GM19099 (cell line): ENCODE results near the gene CCL7.

Experiments used
- POLR2A ChIP-seq: IDR thresholded peaks from 3 replicates; pipeline ENCODE4 v1.6.1; 2011; ENCODE audit warnings: low read depth; ENCODE audit not compliant: insufficient read length; ENCODE audit errors: extremely low read depth

CCL7 gene

DNA sequence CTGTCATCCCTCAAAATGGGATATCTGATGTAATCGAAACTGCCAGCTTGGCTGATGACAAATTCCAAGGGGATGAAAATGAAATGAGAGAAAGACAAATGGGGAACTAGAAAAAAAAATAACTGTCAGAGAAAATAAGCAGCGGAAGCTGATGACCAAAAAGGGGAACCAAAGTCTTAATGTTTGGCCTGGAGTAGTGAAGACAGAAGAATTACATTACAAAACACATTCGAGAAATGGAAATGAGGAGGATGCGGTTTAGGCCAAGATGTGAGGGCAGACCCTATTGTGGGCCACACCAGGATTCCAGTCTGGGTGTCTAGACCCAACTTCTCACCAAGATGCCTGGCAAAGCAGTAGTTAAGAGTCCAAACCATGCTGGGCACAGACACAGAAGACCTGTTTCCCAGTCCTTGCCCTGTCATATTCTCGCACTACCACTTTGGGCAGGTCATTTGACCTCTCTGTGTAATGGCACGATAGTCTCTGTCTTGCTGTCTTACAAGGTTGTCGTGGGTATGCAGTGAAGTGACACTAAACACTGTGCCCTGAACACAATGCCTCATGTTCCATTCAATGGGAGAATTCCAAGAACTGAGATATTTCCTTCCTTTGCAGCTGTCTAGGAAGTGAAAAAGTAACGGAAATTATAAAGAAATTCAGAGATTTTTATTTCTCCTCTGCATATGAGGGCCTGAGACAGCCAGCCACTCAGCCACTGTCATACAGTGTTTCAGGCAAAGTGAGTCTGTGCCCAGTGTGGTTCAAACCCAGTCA is 27.2 kb upstream of the CCL7 start:
- no peak for TF ChIP-seq POLR2A

GRCh38 chr17:34243364-34244320 is 26.4 kb upstream of the CCL7 start:
- TF ChIP-seq POLR2A = no peak

- no peak for TF ChIP-seq POLR2A
These were observed 24.6 kb upstream of the CCL7 start for GRCh38 chr17:34245351-34245905.

DNA sequence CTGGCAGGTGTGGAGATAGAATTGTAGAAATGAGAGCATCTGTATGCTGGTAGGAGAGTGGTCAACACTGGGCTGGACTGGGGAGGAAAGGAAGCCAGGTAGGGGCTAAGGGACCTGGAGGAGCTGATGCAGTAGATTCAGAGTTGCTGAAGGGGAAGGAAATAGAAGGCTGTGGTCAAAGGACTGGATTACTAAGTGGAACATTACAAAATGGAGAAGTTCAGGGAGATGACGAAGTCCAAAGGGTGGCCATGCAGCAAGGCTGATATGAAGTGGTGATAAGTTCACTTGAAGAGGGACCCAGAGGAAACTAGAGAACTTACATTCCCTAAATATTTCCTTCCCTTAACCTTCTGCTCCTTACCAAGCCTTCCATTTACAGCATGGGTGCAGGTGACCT is 23.6 kb upstream of the CCL7 start:
- no peak for TF ChIP-seq POLR2A

GRCh38 chr17:34246881-34247280 is 23.1 kb upstream of the CCL7 start:
- TF ChIP-seq POLR2A = no peak

DNA sequence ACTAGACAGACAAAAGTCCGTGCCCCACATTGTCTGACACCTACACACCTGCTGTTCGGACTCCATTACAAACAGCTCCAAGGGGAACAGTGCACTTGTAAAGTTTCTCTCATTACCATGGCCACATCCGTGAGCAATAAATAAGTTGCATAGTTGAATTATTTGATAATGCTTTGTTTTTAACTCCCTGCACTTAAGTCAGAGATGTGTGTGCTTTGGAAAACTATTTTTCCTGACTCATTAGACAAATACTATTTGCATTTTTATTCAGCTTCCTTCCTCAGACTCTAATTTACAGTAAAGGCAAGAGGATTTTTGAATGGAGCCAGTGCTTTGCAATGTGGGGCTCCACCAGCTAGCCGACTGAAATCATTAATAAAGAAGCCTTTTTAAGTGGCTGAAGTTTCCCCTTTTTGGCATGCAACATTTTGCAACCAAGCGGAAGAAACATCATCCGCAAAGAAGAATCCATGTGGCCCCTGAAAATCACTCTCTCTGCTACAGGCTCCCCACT is 21.5 kb upstream of the CCL7 start:
- TF ChIP-seq POLR2A = no peak

- no peak for TF ChIP-seq POLR2A
These were observed 21.0 kb upstream of the CCL7 start for GRCh38 chr17:34249061-34249460.

DNA sequence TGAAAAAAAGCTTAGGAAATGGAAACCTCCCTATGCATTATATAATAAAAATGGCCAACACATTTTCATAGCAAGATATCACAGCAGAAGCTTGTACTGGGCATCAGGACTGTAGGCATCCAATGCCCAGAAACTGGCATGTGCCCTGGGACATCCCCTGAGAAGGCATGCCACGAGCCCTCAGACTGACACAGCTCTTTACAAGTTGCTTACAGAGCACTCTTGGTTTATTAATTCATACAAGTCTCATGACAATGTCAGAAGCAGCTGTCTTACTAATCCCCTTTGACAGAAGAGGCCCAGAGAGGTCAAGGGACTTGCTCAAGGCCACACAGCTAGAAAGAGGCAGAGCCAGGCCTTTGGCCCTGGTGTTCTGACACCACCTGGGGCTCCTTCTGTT is 20.5 kb upstream of the CCL7 start:
- TF ChIP-seq POLR2A = no peak

DNA sequence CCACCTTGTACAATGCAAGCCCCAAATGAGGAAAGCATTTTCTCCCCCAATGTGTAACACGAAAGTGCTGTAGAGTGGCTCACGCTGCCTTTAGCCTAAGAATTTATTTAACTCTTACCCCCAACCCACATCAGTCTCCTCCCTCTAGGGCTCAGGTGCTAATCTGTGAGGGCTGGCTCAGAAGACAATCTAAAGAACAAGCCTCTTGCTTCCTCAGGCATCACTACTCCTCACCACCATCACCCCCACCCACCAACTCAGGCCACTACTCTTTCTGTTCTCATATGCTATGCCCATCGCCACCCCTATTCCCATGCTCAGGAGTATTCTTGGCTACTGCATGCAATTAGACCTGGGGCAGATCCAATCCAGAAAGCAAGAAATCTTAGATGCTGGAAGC is 18.8 kb upstream of the CCL7 start:
- TF ChIP-seq POLR2A = no peak

DNA sequence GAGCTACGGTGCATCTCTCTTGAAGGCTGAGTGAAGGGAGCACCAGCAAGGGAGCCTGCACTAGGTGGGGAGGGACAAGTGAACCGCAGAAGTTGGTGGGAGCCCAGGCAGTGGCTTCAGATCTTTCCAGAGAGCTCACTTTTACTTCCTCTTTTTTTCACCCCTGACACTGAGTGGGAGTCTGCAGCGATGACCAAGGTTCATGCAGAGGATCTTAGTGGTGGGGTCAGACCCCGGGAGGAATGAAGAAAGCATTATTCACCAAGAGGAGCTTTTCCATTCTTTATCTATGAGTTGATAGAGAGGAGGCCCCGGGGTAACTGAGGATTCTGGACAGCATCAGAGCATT is 18.0 kb upstream of the CCL7 start:
- no peak for TF ChIP-seq POLR2A

- no peak for TF ChIP-seq POLR2A
These were observed 17.4 kb upstream of the CCL7 start for GRCh38 chr17:34252444-34253138.

GRCh38 chr17:34253139-34253525 is 16.9 kb upstream of the CCL7 start:
- TF ChIP-seq POLR2A = no peak

GRCh38 chr17:34254146-34254545 is 15.9 kb upstream of the CCL7 start:
- TF ChIP-seq POLR2A = no peak

GRCh38 chr17:34254651-34255380 is 15.2 kb upstream of the CCL7 start, which contains the start of gene CCL2:
TSS of gene CCL2 (plus strand) at chr17:34255285. CDS start at chr17:34255350, 65 bp downstream.
- TF ChIP-seq POLR2A = no peak
